Fibroblast of skin of right quadriceps (primary cell): ENCODE data around the gene ZNF729.
"Not testable (repeated sequence)": the region's sequence is repeated elsewhere in the genome, so short reads cannot be mapped to it uniquely, and the experiment has no call there.

ENCODE experiments used
- DNase-seq: peaks from one replicate; pipeline ENCODE4 v3.0.0-alpha.2; 2013

Gene ZNF729

GRCh38 chr19:22286151-22286810 is at the start of gene ZNF729:
Gene ZNF729, plus strand, starts transcription at chr19:22286441. Its CDS starts 85 bp downstream, at chr19:22286526.
- no peak for DNase-seq

DNA sequence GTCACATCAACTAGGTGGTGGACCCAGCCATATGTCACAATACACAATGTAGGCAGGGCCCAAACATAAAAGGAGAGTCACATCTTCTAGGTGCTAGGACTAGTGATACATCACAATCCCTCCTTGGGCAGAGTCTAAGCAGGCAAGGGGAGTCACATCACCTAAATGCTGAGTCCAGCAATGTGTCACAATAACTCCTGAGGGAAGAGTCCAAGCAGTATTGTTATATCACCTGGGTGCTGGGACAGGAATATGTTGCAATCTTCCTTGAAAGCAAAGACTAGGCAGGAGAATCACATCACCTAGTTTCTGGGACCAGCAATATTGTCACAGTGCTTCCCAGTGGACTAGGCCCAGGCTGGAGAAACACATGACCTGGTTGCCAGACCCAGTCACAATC is 29.4 kb upstream of the ZNF729 start:
- no peak for DNase-seq

- DNase-seq = no peak
Observed at GRCh38 chr19:22257381-22257780, 28.9 kb upstream of the ZNF729 start.

- DNase-seq = no peak
Observed at GRCh38 chr19:22257916-22258315, 28.3 kb upstream of the ZNF729 start.

GRCh38 chr19:22260499-22260898 is 25.7 kb upstream of the ZNF729 start:
- DNase-seq = no peak

- DNase-seq = no peak
Observed at GRCh38 chr19:22261596-22261995, 24.6 kb upstream of the ZNF729 start.

- no peak for DNase-seq
Observed at GRCh38 chr19:22263121-22263520, 23.1 kb upstream of the ZNF729 start.

DNA sequence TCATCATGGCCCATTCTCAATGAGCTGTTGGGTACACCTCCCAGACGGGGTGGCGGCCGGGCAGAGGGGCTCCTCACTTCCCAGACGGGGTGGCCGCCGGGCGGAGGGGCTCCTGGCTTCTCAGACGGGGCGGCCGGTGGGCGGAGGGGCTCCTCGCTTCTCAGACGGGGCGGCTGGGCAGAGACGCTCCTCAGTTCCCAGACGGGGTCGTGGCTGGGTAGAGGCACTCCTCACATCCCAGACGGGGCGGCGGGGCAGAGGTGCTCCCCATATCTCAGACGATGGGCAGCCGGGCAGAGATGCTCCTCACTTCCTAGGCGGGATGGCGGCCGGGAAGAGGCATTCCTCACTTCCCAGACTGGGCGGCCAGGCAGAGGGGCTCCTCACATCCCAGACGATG is 35.3 kb downstream of the ZNF729 start:
- DNase-seq = not testable (repeated sequence)

DNA sequence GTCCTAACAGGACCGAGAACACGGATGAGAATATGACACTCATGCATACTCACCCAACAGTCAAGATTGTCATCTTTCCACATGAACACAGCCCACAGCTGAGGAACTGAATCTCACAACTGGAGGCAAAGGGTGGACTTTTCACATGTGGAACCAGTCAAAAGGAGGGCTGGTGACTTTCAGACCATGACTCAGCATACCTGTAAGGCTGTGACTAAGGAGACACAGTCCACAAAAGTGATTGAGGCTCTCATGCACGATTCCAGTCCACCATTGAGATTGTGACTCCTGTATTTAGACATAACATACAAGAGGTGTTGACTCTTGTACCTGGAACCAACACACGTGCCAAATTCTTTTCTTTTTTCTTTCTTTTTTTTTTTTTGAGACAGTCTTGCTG is 40.0 kb downstream of the ZNF729 start:
- no peak for DNase-seq

DNA sequence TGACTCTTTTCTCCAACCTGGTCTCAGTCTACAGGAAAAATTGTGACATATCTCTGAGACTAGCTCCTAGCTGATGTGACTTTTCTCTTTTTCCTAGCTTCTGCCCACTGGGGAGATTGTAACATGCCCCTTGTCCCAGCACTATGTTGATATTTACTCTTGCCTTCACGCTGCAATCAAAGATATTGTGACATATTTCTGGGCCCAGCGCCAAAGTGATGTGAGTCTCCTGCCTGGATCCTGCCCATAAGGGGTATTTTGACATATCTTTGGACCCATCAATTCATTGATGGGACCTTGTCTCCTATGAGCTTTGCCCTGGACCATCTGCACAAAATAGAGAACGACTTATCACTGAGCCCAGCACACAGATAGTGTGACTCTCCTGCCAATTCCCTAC is 41.1 kb downstream of the ZNF729 start:
- DNase-seq = no peak

GRCh38 chr19:22331521-22331920 is 45.3 kb downstream of the ZNF729 start:
- DNase-seq = no peak

DNA sequence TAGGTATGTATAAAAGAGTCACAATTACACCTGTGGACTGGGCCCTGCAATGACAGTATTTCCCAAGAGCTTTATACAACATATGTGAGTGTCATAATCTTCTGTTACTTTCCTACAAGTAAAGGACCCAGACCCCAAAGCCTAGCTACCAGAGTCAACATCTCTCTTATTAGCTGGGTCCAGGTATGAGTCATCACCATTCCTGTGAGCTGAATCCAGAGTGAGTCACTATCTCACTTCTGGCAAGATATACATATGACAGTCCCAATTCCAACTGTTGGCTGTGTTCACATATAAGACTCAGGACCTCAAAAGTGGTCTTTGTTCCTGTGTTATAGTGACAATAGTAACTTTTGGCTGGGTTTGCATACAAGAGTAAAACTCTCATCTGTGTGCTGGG is 46.7 kb downstream of the ZNF729 start:
- no peak for DNase-seq

- no peak for DNase-seq
Observed at GRCh38 chr19:22335716-22336115, 49.5 kb downstream of the ZNF729 start.

GRCh38 chr19:22354665-22355064 is 68.4 kb downstream of the ZNF729 start:
- DNase-seq = no peak
